ENCODE measurements around the gene PTPRN2.
"Not testable (repeated sequence)": the region's sequence is repeated elsewhere in the genome, so short reads cannot be mapped to it uniquely, and the experiment has no call there.

Gene PTPRN2

DNA sequence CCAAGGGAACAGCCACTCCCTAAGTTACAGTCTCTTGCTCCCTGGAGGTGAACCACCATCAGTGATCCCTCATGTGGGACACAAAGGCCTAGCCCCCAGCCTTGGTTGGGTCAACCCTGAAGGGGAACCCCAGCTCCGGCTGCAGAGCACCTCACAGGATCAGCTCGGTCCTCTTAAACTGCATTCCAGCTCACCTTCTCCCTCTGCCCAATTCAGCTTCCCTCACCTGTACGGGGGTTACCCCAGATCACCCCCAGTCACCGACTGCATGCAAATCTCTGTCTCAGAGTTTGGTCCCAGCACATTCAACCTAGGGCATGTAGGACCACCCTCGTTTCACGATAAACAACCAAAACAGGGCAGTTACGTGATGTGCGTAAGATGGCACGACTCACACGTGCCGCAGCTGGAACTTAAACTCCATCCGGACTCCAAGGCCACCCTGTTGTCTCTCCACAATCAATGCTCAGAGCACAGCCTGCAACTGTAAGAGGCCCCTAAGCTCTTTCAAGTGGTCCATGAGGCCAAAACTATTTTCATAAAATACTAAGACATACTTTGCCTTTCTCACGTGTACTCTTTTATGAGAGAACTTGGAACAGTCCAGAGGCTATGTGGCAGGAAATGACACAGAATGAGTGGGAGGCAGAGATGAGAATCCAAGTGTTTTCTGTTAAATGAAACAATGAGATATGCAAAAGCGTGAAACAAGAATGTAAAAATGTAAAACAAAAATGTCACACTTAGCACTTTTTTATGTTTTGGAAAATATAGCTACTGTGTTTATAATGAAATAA lies 285.2 kb downstream of the PTPRN2 start:
- in situ Hi-C loops (cut with HindIII; ENCODE audit: low pct_ligation_motif_present, low pct_unique_long_range_greater_than_20kb, low sequenced_read_pairs): no loop called here
- no peak for DNase-seq

DNA sequence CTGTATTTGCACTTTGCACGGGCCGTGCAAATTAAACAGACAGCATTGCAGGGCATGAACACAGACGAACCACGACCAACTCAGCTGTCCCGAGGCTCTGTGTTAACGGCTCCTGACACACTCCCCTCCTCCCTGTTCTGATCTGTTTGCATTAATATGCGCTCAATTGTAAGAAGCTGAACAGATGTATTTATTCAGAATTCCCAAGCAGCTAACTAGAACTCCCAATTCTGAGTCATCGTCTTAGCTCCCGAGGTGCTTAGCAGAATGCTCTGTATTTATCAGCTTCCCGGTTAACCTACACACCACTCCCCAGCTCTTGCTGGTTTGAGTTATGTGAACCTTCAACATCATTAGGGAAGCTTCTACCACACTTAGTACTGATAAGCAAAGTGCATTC lies 286.4 kb downstream of the PTPRN2 start:
- no peak for DNase-seq
- in situ Hi-C loops (cut with HindIII; ENCODE audit: low pct_ligation_motif_present, low pct_unique_long_range_greater_than_20kb, low sequenced_read_pairs): no loop called here

DNA sequence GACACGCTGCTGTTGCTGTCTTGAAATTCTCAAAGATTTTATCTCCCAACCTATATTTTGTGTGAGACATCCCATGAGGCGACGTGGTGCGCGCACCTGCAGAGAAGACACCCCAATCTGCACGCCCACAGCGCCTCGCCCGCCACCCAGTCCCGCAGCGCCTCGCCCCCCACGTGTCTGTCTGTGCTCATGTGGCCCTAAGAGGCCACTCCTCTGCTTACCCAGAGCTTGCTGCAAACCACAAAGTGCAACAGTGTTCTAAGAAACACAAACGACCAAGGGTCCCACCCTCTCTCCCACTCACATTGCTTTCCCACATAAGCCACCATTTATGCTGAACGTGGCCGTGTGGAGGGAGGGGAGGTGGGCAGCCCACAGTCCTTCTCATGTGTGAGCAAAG lies 287.2 kb downstream of the PTPRN2 start:
- in situ Hi-C loops (cut with HindIII; ENCODE audit: low pct_ligation_motif_present, low pct_unique_long_range_greater_than_20kb, low sequenced_read_pairs): no loop called here
- DNase-seq: no peak

DNA sequence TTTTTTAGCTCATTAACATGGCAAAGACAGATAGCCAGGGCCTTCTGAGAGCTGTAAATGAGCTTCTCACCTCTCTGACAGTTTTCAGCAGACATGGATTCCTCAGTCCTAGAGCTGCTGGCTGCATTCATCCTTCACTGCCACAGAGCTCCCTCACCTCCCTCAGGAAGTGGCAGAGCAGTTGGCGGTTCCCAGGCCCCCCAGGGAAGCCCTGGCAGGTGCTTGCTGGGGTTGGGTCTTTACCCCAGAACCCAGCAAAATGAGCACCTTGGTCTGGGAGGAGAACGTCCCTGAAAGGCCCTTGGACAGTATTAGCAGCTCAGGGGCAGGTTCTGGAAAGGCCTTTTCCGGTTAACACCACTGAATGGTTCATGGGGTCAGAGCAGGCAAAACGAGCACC lies 288.0 kb downstream of the PTPRN2 start:
- in situ Hi-C loops (cut with HindIII; ENCODE audit: low pct_ligation_motif_present, low pct_unique_long_range_greater_than_20kb, low sequenced_read_pairs): no loop called here

DNA sequence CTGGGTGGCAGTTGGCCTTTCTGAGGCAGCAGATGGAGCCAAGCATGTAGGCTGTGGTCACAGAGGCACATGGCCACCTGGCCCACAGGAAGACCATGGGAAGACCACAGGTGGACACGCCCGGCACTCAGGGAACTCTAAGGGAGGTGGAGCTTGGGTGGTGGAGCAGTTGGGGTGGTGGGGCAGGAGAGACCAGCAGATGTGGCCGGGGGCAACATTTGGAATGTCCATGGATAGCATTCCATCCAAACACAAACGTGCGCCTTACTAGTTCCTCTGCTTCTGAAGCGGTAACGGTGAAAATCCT lies 290.9 kb downstream of the PTPRN2 start:
- in situ Hi-C loops (cut with HindIII; ENCODE audit: low pct_ligation_motif_present, low pct_unique_long_range_greater_than_20kb, low sequenced_read_pairs): no loop called here
- DNase-seq: no peak

More for the DNA sequence above, 288.0 kb downstream of the PTPRN2 start:
- no peak for DNase-seq

DNA sequence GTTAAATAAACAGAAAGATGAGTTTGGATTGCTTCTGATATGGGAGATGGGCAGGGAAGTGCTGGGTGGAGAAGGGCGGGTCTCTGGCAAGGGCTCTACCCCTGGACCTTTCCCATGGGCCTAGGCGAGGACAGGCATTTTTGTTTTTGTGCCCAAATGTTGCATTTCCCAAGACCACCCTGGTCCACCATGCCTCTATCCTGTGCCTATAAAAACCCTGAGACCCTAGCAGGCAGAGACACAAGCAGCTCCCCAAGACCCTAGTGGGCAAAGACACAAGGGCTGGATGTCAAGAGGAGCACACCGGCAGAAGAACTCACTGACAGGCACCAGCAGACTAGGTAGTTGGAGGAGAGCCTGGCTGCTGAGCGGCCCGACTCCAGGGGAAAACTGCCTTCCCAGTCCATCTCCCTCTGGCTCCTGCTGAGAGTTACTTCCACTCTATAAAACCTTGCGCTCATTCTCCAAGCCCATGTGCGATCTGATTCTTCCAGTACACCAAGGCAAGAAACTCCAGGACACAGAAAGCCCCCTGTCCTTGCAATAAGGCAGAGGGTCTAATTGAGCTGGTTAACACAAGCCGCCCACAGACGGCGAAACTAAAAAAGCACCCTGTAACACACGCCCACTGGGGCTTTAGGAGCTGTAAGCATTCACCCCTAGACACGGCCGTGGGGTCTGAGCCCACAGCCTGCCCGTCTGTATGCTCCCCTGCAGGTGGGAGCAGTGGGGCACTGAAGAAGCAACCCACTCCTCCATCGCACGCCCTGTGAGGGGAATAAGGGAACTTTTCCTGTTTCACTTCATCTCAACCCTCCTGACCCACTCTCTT lies 291.4 kb downstream of the PTPRN2 start:
- in situ Hi-C loops (cut with HindIII; ENCODE audit: low pct_ligation_motif_present, low pct_unique_long_range_greater_than_20kb, low sequenced_read_pairs): no loop called here
- no peak for DNase-seq

DNA sequence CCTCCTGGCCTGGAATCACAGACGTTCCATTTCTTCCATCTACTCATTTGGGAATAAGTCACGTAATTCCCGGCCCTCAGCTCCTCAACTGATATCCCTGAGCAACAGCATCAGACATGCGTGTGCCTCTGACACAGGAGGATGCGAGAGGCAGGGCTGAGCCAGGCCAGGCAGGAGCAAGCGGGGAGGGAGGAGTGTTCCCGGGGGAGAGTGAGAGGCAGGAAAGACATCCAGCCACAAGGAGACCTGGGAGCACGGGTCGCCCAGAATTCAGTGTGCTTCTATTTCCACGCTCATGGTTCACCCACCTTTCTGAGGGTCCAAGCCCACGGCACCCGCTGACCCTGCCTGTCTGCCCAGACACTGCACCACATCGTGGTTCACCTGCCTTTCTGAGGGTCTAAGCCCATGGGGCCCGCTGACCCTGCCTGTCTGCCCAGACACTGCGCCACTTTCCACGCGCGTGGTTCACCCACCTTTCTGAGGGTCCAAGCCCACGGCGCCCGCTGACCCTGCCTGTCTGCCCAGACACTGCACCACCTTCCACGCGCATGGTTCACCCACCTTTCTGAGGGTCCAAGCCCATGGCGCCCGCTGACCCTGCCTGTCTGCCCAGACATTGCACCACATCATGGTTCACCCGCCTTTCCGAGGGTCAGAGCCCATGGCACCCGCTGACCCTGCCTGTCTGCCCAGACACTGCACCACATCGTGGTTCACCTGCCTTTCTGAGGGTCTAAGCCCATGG lies 293.0 kb downstream of the PTPRN2 start:
- DNase-seq; in situ Hi-C loops (cut with HindIII; ENCODE audit: low pct_ligation_motif_present, low pct_unique_long_range_greater_than_20kb, low sequenced_read_pairs): not testable (repeated sequence)

DNA sequence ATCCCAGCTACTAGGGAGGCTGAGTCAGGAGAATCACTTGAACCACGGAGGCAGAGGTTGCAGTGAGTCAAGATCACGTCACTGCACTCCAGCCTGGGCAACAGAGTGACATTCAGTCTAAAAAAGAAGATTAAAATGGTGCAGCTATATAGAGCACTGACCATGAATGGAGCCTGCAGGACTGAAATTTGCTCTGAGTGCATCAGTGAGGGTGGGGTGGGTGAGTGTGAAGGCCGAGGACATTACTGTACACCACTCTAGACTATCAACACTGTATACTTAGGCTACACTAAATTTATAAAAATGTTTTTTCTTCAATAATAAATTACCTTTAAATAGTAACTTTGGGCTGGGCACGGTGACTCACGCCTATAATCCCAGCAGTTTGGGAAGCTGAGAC lies 294.7 kb downstream of the PTPRN2 start:
- no peak for DNase-seq
- in situ Hi-C loops (cut with HindIII; ENCODE audit: low pct_ligation_motif_present, low pct_unique_long_range_greater_than_20kb, low sequenced_read_pairs): no loop called here

DNA sequence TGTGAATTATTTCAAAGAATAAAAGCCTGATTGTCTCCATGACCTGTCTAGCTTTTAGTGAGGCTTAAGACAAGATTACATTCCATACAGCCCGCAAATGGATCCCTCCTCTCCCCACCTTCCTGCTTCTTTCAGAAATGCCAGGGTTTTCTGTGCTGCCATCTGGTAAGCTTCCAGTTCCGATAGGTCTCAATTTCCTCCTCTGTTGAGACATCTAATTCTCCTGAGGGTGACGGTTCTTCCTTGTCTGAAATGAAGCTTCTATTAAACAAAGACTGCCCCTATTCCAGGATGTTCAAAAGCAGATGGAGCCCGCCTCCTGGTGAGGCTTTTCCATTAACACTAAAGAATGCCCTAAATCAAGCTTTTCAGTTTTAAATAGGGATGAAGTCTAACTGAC lies 295.6 kb downstream of the PTPRN2 start:
- no peak for DNase-seq
- in situ Hi-C loops (cut with HindIII; ENCODE audit: low pct_ligation_motif_present, low pct_unique_long_range_greater_than_20kb, low sequenced_read_pairs): no loop called here

DNA sequence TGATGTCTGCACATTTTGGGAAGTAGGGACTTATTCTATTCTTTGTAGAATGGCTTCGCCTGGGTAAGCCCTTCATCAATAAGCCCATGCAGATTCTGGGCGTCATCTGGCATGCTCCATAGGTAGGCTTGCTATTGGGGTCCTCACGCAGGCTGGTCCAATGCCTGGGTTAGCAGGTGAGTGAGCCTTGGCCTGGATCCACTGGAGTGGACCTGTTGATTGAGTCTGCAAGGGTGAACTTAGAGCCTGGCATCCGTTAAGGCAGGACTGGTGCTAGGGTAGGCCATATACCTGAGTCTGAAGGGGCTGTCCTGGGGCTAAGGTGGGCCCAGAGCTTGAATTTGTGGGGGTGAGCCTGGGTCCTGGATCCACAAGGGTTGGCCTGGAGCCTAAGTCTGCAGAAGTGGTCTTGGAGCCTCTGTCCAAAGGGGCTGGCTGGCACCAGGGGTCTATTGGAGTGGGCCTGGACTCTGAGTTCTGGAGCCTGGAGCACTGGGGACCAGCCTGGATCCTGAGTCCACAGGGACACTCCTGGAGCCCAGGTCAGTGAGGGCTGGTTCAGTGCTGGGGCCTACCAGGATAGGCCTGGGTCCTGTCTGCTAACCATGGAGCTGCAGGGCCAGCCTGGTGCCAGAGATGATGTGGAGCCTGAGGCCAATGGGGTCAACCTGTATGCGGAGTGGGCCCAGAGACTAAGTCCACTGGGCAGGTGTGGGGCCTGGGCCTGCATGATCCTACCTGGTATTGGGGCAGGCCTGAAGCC lies 297.7 kb downstream of the PTPRN2 start:
- in situ Hi-C loops (cut with HindIII; ENCODE audit: low pct_ligation_motif_present, low pct_unique_long_range_greater_than_20kb, low sequenced_read_pairs): no loop called here
- no peak for DNase-seq

DNA sequence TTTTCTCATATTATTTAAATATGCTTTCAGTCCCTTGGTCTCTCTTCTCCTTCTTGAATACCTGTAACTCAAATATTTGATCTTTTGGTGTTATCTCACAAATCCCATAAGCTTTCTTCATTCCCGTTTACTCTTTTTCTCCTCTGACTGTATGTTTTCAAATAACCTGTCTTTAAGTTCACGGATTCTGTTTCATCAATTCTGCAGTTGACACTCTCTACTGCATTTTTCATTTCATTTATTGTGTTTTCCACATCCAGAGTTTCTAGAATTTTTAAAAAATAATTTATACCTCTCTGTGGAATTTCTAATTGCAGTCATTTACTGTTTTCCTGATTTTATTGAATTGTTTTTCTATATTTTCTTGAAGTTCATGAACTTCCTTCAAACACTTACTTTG lies 298.4 kb downstream of the PTPRN2 start:
- no peak for DNase-seq
- in situ Hi-C loops (cut with HindIII; ENCODE audit: low pct_ligation_motif_present, low pct_unique_long_range_greater_than_20kb, low sequenced_read_pairs): no loop called here

DNA sequence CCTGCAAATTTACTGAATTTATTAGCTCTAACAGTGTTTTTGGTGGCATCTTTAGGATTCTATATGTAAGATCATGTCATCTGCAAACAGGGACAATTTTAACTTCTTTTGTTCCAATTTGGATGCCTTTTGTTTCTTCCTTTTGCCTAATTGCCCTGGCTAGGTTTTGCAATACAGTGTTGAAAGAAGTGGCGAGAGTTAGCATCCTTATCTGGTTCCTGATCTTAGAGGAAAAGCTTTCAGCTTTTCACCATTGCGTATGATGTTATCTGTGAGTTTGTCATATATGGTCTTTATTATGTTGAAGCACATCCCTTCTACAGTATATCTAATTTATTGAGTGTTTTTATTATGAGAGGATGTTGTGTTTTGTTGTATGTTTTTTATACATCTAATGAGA lies 301.4 kb downstream of the PTPRN2 start:
- DNase-seq: no peak
- in situ Hi-C loops (cut with HindIII; ENCODE audit: low pct_ligation_motif_present, low pct_unique_long_range_greater_than_20kb, low sequenced_read_pairs): no loop called here

DNA sequence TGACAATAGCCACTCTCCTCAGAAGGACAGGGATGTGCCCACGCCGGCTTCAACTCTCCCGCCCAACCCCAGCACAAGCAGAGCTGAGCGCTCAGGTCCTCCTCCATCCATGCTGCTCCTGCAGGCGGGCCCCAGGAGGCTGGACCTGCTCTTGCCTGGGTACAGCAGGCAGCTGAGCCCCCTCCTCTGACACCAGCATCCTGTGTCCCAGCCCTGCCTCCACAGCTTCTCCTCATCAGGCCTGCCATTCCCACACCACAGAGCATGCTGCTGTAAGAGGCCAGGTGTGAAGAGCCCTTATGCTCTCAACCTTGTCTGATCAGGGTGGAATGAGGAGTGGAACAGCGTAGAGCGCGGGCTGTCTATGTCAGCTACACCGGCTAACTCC lies 302.2 kb downstream of the PTPRN2 start:
- in situ Hi-C loops (cut with HindIII; ENCODE audit: low pct_ligation_motif_present, low pct_unique_long_range_greater_than_20kb, low sequenced_read_pairs): no loop called here

DNA sequence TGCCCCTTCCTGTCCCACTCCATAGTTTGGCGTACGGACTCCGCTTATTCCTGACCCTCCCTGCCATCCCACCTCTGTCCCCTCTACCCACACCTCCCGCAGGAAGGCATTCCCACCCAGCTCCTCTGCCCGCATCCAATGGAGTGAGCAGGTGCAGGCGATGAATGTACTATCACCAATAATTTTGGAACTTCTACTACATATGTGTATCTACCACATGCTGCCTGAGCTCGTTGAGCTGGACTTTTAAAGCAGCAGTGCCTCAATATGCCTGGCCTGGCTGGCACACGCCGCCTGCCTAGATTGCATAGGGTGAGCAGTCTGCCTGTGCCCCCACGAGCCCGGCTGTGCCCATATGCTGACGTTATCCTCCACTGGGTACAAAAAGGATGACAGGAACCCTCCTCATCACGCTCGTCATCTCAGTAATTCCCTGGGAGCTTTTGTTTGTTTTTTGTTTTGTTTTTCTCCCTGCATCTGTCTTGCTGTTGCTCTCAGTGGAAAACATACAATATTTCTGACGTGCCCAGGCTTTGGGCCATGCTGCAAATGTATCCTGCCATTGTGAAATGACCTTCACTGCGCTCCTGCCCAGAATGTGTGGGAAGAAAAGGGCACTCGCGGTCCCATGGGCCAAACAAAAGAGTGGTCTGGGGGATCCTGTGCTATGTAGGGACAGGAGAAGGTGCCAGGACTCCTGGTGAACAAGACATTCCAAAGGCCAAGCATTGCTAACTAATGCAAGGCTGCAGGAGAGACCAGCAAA lies 302.8 kb downstream of the PTPRN2 start:
- in situ Hi-C loops (cut with HindIII; ENCODE audit: low pct_ligation_motif_present, low pct_unique_long_range_greater_than_20kb, low sequenced_read_pairs): no loop called here
- no peak for DNase-seq

More for the DNA sequence above, 302.2 kb downstream of the PTPRN2 start:
- DNase-seq: no peak

DNA sequence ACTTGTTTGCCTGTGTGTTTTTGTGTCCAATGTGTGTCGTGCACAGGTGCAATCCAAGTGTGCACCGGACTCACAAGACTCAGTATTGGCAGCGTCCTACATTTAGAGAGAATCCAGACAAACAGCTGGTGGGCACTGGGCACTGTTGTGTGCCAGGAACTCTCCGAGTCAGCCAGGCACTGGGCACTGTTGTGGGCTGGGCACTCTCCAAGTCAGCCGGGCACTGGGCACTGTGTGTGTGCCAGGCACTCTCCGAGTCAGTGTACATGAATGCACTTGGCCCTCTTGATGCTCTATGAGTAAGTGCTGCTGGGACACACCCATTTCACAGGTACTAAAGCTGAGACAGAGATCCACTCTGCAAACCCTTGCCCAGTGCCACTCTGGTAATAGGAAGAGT lies 303.5 kb downstream of the PTPRN2 start:
- in situ Hi-C loops (cut with HindIII; ENCODE audit: low pct_ligation_motif_present, low pct_unique_long_range_greater_than_20kb, low sequenced_read_pairs): no loop called here

DNA sequence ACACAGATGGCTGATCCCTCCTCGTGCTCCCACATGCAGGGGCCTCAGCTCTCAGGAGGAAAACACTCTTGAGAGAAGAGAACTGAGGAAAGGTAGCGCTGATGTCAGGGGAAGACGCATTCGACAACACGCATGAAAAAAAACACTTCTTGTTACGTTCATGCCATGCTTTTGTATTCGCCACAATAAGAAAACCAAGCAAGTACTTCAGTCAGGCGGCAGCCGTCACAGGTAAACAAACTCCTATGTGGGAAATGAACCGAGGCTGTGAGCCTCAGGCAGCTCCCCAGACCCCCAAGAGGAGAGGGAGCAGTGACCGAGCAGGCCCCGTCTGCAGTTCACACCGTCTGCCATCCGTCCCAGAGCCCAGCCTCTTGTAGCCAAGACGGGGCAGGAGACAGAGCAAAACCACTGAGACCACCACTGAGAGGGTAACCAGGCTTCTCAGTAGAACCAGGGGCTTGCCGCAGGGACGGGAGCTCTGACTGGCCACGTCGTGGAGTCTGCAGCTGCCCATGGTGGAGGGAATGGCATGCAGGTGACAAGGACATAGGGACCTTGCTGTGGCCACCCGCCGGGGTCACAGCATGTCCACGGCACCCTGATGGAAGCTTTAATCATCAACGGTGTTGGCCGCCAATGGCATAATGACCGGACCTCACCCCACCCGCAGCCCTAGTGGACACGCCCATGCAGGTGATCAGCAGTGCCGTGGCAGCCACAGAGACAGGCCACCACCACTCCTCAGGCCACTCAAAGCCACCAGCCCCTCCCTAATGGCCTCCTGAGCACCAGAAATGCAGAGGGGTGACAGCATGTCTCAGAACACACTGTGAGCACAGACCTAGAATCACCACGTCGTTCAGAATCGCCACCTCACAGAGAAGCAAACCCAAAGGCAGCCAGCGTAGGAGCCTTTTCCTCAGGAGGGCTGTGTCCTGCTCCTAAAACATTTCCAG lies 304.3 kb downstream of the PTPRN2 start:
- no peak for DNase-seq
- in situ Hi-C loops (cut with HindIII; ENCODE audit: low pct_ligation_motif_present, low pct_unique_long_range_greater_than_20kb, low sequenced_read_pairs): no loop called here

More for the DNA sequence above, 303.5 kb downstream of the PTPRN2 start:
- DNase-seq: no peak

DNA sequence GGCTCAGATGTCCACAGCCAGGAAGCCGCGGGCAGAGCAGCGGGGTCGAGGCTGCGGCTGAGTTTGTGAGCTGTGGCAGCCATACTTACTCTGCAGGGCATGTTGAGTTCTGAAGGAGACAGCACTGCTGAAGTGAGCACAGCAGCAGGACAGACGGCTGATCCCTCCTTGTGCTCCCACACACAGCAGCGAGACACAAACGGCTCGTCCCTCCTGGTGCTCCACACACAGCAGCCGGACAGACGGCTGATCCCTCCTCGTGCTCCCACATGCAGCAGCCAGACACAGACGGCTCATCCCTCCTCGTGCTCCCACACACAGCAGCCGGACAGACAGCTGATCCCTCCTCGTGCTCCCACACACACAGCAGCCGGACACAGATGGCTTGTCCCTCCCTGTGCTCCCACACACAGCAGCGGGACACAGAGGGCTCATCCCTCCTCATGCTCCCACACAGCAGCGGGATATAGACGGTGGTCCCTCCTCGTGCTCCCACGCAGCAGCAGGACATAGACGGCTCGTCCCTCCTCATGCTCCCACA lies 305.1 kb downstream of the PTPRN2 start:
- DNase-seq: no peak
- in situ Hi-C loops (cut with HindIII; ENCODE audit: low pct_ligation_motif_present, low pct_unique_long_range_greater_than_20kb, low sequenced_read_pairs): no loop called here

All from ACHN (cell line).